ENCODE measurements around the gene ASIC4.

Gene ASIC4

GRCh38 chr2:219538956-219539788 is 24.9 kb downstream of the ASIC4 start:
- no peak for DNase-seq (ENCODE audit: low read depth)
- no peak overlapping the region for H3K4me3 ChIP-seq (ENCODE audit: low read depth, low read length)
- TF ChIP-seq MYC (IDR thresholded peaks at IDR 0.05; ENCODE audit: low read depth, low read length): no peak
- TF ChIP-seq CTCF (IDR thresholded peaks at IDR 0.05; ENCODE audit: low read depth, low read length): no peak
- TF ChIP-seq POLR2A (IDR thresholded peaks at IDR 0.05; ENCODE audit: extremely low read depth, insufficient read length): no peak
- TF ChIP-seq MAX (IDR thresholded peaks at IDR 0.05; ENCODE audit: low read depth, low read length): no peak

GRCh38 chr2:219539926-219540678 is 25.8 kb downstream of the ASIC4 start:
- no peak overlapping the region for H3K4me3 ChIP-seq (ENCODE audit: low read depth, low read length)
- no peak for DNase-seq (ENCODE audit: low read depth)
- TF ChIP-seq MAX (IDR thresholded peaks at IDR 0.05; ENCODE audit: low read depth, low read length) (no peak), POLR2A (IDR thresholded peaks at IDR 0.05; ENCODE audit: extremely low read depth, insufficient read length) (no peak), MYC (IDR thresholded peaks at IDR 0.05; ENCODE audit: low read depth, low read length) (no peak), CTCF (IDR thresholded peaks at IDR 0.05; ENCODE audit: low read depth, low read length) (no peak)

- no peak for DNase-seq (ENCODE audit: low read depth)
- TF ChIP-seq MYC (IDR thresholded peaks at IDR 0.05; ENCODE audit: low read depth, low read length) (no peak), POLR2A (IDR thresholded peaks at IDR 0.05; ENCODE audit: extremely low read depth, insufficient read length) (no peak), CTCF (IDR thresholded peaks at IDR 0.05; ENCODE audit: low read depth, low read length) (no peak), MAX (IDR thresholded peaks at IDR 0.05; ENCODE audit: low read depth, low read length) (no peak)
- no peak overlapping the region for H3K4me3 ChIP-seq (ENCODE audit: low read depth, low read length)
These were observed 26.7 kb downstream of the ASIC4 start for GRCh38 chr2:219540784-219541504.

- peak; percentile 81 for DNase-seq (ENCODE audit: low read depth)
These were observed 27.4 kb downstream of the ASIC4 start for GRCh38 chr2:219541611-219542180.

More at GRCh38 chr2:219541611-219542180, 27.4 kb downstream of the ASIC4 start:
- TF ChIP-seq MAX (IDR thresholded peaks at IDR 0.05; ENCODE audit: low read depth, low read length) (peak; percentile 62), CTCF (IDR thresholded peaks at IDR 0.05; ENCODE audit: low read depth, low read length) (peak; percentile 87), MYC (IDR thresholded peaks at IDR 0.05; ENCODE audit: low read depth, low read length) (peak; percentile 45), POLR2A (IDR thresholded peaks at IDR 0.05; ENCODE audit: extremely low read depth, insufficient read length) (no peak)
- no peak overlapping the region for H3K4me3 ChIP-seq (ENCODE audit: low read depth, low read length)
